WTC11 (cell line): Measurements from ENCODE around the gene RERG. TPM values are rescaled to one million over a fixed set of nuclear protein-coding genes. Genes with fewer than 3 reads are reported as not detected.
A peak's percentile ranks its signal among the peaks of the same experiment; 100 is the strongest.

ENCODE experiments used
- ATAC-seq: fragments of 200-7000 bp; cut with Tn5 transposase; 2 replicates; pipeline ENCODE4 v1.10.0; 2021; ENCODE audit warnings: mild to moderate bottlenecking, moderate library complexity
- CTCF ChIA-PET: fragments of 300-600 bp; sonication (Branson Sonifier 250); formaldehyde crosslinking; loops from one replicate; lab custom pipeline; 2021; ENCODE audit warnings: antibody characterized with exemption; lab: Charles Lee
- POLR2A ChIA-PET: fragments of 350-600 bp; sonication (Branson Sonifier 250); formaldehyde crosslinking; loops from one replicate; lab custom pipeline; 2021; ENCODE audit warnings: antibody characterized with exemption; lab: Charles Lee
- DNase-seq: peaks from one replicate; pipeline ENCODE4 v3.0.0; 2021; ENCODE audit warnings: low spot score
- H3K27ac Mint-ChIP-seq: 2 replicates; pipeline ENCODE4 v1.8.0; 2021; ENCODE audit warnings: mixed read lengths
- H3K27me3 Mint-ChIP-seq: 2 replicates; pipeline ENCODE4 v1.8.0; 2021; ENCODE audit warnings: low read depth, mild to moderate bottlenecking, moderate library complexity, mixed read lengths
- H3K36me3 Mint-ChIP-seq: 2 replicates; pipeline ENCODE4 v1.8.0; 2021; ENCODE audit warnings: mixed read lengths
- H3K4me1 Mint-ChIP-seq: 2 replicates; pipeline ENCODE4 v1.8.0; 2022; ENCODE audit warnings: mixed read lengths
- H3K4me3 Mint-ChIP-seq: 2 replicates; pipeline ENCODE4 v1.8.0; 2021; ENCODE audit warnings: mild to moderate bottlenecking, moderate library complexity, mixed read lengths
- H3K9me3 Mint-ChIP-seq: 2 replicates; pipeline ENCODE4 v1.8.0; 2021; ENCODE audit warnings: mixed read lengths
- ATF2 ChIP-seq: sonication (generic); formaldehyde crosslinking; IDR thresholded peaks from 2 replicates; pipeline ENCODE4 v1.8.1; 2022; ENCODE audit warnings: low read depth, missing genetic modification reagents, borderline replicate concordance
- EMX1 ChIP-seq: fragments of 250-450 bp; sonication (Bioruptor Pico); IDR thresholded peaks from 2 replicates; pipeline ENCODE4 v1.8.0; 2021; ENCODE audit warnings: mild to moderate bottlenecking
- ERG ChIP-seq: fragments of 250-450 bp; sonication (Bioruptor Pico); IDR thresholded peaks from 2 replicates; pipeline ENCODE4 v1.8.0; 2021; ENCODE audit warnings: mild to moderate bottlenecking
- HMGXB4 ChIP-seq: sonication (generic); formaldehyde crosslinking; IDR thresholded peaks from 2 replicates; pipeline ENCODE4 v1.8.1; 2023; ENCODE audit warnings: mild to moderate bottlenecking, moderate library complexity, missing genetic modification reagents
- KAT7 ChIP-seq: sonication (generic); formaldehyde crosslinking; IDR thresholded peaks from 2 replicates; pipeline ENCODE4 v1.8.1; 2023; ENCODE audit warnings: missing genetic modification reagents, mild to moderate bottlenecking, borderline replicate concordance
- SMAD3 ChIP-seq: sonication (generic); formaldehyde crosslinking; IDR thresholded peaks from 2 replicates; pipeline ENCODE4 v1.8.0; 2022; ENCODE audit warnings: missing genetic modification reagents, mild to moderate bottlenecking, borderline replicate concordance
- STAT6 ChIP-seq: sonication (generic); formaldehyde crosslinking; conservative IDR thresholded peaks from 2 replicates; pipeline ENCODE4 v1.8.1; 2023; ENCODE audit warnings: mild to moderate bottlenecking, low read depth, missing genetic modification reagents, moderate library complexity
- TEAD1 ChIP-seq: sonication (generic); formaldehyde crosslinking; IDR thresholded peaks from 2 replicates; pipeline ENCODE4 v1.8.0; 2022; ENCODE audit warnings: mild to moderate bottlenecking, missing genetic modification reagents
- TEAD4 ChIP-seq: sonication (generic); formaldehyde crosslinking; IDR thresholded peaks from 2 replicates; pipeline ENCODE4 v1.8.0; 2022; ENCODE audit warnings: mild to moderate bottlenecking, missing genetic modification reagents
- ZNF138 ChIP-seq: sonication (generic); formaldehyde crosslinking; conservative IDR thresholded peaks from 2 replicates; pipeline ENCODE4 v1.8.1; 2022; ENCODE audit warnings: mild to moderate bottlenecking, moderate library complexity, missing genetic modification reagents
- ZNF219 ChIP-seq: sonication (generic); formaldehyde crosslinking; IDR thresholded peaks from 2 replicates; pipeline ENCODE4 v1.8.0; 2023; ENCODE audit warnings: missing genetic modification reagents, mild to moderate bottlenecking, borderline replicate concordance
- ZNF425 ChIP-seq: fragments of 250-450 bp; sonication (Bioruptor Pico); conservative IDR thresholded peaks from 2 replicates; pipeline ENCODE4 v1.9.0; 2021; ENCODE audit warnings: mild to moderate bottlenecking
- ZSCAN18 ChIP-seq: fragments of 250-450 bp; sonication (Bioruptor Pico); IDR thresholded peaks from 2 replicates; pipeline ENCODE4 v2.1.2; 2022; ENCODE audit warnings: mild to moderate bottlenecking, moderate library complexity
- total RNA-seq: library from RNA; stranded (reverse); gene quantifications from 3 replicates; pipeline ENCODE4 v1.2.3, GENCODE V29; 2021

The RERG gene
- total RNA-seq, 1 experiment from 2014 or later: 0.28 TPM

- no peak overlapping the region for H3K27ac Mint-ChIP-seq
- DNase-seq (no peak), ATAC-seq (no peak)
- H3K27me3 Mint-ChIP-seq: peaks cover 31% of the 10 kb centered on the region
- peaks cover 15% of the 10 kb centered on the region for H3K4me1 Mint-ChIP-seq
- H3K9me3 Mint-ChIP-seq: no peaks in the 10 kb centered on the region
- CTCF ChIA-PET: interaction anchor here (0.6 to 2.7 kb wide), 14 partner anchors 9 to 641 kb away, joined by 3 to 48 read pairs (median 6); no protein-coding TSS in a partner anchor
- POLR2A ChIA-PET: no interaction called here
- H3K36me3 Mint-ChIP-seq: no peaks in the 10 kb centered on the region
- TF ChIP-seq ZNF425 (CRISPR knock-in tag) (no peak), EMX1 (no peak), STAT6 (CRISPR knock-in tag) (no peak), HMGXB4 (CRISPR knock-in tag) (no peak), TEAD4 (CRISPR knock-in tag) (no peak), ERG (CRISPR knock-in tag) (no peak), ZSCAN18 (CRISPR knock-in tag) (no peak), ZNF138 (CRISPR knock-in tag) (no peak)
- TF ChIP-seq, all 79 proteins: peak for 0
- no peak overlapping the region for H3K4me3 Mint-ChIP-seq
Measured at GRCh38 chr12:15222219-15222618, 1.0 kb upstream of the RERG start.

- Mint-ChIP-seq H3K4me1 (peaks cover 15% of the 10 kb centered on the region), H3K9me3 (no peaks in the 10 kb centered on the region), H3K27ac (no peak overlapping the region), H3K4me3 (peak overlapping the region; percentile 75)
- POLR2A ChIA-PET: interaction anchor here (1.4 kb wide), 1 partner anchor 417 kb away, joined by 3 read pairs; the partner anchor contains the start of genes C12orf60 and WBP11
- no peak for TF ChIP-seq ATF2 (CRISPR knock-in tag)
- TF ChIP-seq, all 79 proteins: peak for 0
- ATAC-seq (no peak), DNase-seq (no peak)
- H3K36me3 Mint-ChIP-seq: no peaks in the 10 kb centered on the region
- peaks cover 31% of the 10 kb centered on the region for H3K27me3 Mint-ChIP-seq
- CTCF ChIA-PET: interaction anchor here (0.6 to 2.7 kb wide), 35 partner anchors 11 to 409 kb away, joined by 3 to 48 read pairs (median 5); no protein-coding TSS in a partner anchor
Measured at GRCh38 chr12:15220451-15220850, 766 bp downstream of the RERG start.

GRCh38 chr12:15218794-15219193 lies 2.4 kb downstream of the RERG start:
- Mint-ChIP-seq H3K27ac (no peak overlapping the region), H3K27me3 (peaks cover 29% of the 10 kb centered on the region), H3K4me1 (peaks cover 15% of the 10 kb centered on the region), H3K9me3 (no peaks in the 10 kb centered on the region), H3K4me3 (no peak overlapping the region)
- no peak for ATAC-seq
- TF ChIP-seq SMAD3 (CRISPR knock-in tag) (no peak), KAT7 (CRISPR knock-in tag) (no peak), TEAD1 (CRISPR knock-in tag) (no peak), TEAD4 (CRISPR knock-in tag) (no peak), ZNF219 (CRISPR knock-in tag) (no peak)
- TF ChIP-seq, all 79 proteins: peak for 0
- CTCF ChIA-PET: interaction anchor here (1.2 kb wide), 1 partner anchor 66 kb away, joined by 4 read pairs; no protein-coding TSS in a partner anchor
- DNase-seq: no peak
- POLR2A ChIA-PET: no interaction called here
- no peaks in the 10 kb centered on the region for H3K36me3 Mint-ChIP-seq
